PC-3 (cell line): ENCODE results near the gene MT1B. TPM values are rescaled to one million over a fixed set of nuclear protein-coding genes. Genes with fewer than 3 reads are reported as not detected.

Experiments
- ATAC-seq: fragments of 200-7000 bp; cut with Tn5 transposase; 2 replicates; pipeline ENCODE4 v1.9.1; 2020; ENCODE audit warnings: mild to moderate bottlenecking, moderate library complexity
- BruUV-seq: library from RNA; stranded (reverse); fragments of 400-500 nt; replicated peaks from 2 replicates; lab custom pipeline; 2021; lab: Mats Ljungman, UMichigan
- CTCF ChIA-PET: fragments of 300-600 bp; sonication (Branson Sonifier 250); formaldehyde crosslinking; loops from one replicate; lab custom pipeline; 2022; ENCODE audit warnings: antibody characterized with exemption; lab: Charles Lee
- POLR2A ChIA-PET: fragments of 300-600 bp; sonication (Branson Sonifier 250); formaldehyde crosslinking; loops from one replicate; lab custom pipeline; 2022; ENCODE audit warnings: antibody characterized with exemption; ENCODE audit not compliant: unreplicated experiment; lab: Charles Lee
- DNase-seq: peaks from one replicate; pipeline ENCODE4 v3.0.0-alpha.2; 2015
- H2AFZ ChIP-seq: fragments of 300-600 bp; sonication (generic); 2 replicates; pipeline ENCODE4 v1.6.0; 2016; ENCODE audit warnings: antibody characterized with exemption, low read length
- H3F3A ChIP-seq: fragments of 300-600 bp; sonication (generic); one replicate; pipeline ENCODE4 v1.6.0; 2017; ENCODE audit warnings: antibody characterized with exemption, low read length, control low read depth, mild to moderate bottlenecking; ENCODE audit not compliant: unreplicated experiment
- H3K27ac ChIP-seq: fragments of 300-600 bp; sonication (generic); 2 replicates; pipeline ENCODE4 v1.5.1; 2016; ENCODE audit warnings: mild to moderate bottlenecking, low read length
- H3K27me3 ChIP-seq: fragments of 300-600 bp; sonication (generic); 2 replicates; pipeline ENCODE4 v1.6.1; 2016; ENCODE audit warnings: low read length, mixed read lengths
- H3K36me3 ChIP-seq: fragments of 300-600 bp; sonication (generic); 2 replicates; pipeline ENCODE4 v1.6.1; 2016; ENCODE audit warnings: low read depth, mixed run types, low read length, mixed read lengths
- H3K4me1 ChIP-seq: fragments of 300-600 bp; sonication (generic); 2 replicates; pipeline ENCODE4 v1.5.1; 2016; ENCODE audit warnings: low read length; ENCODE audit not compliant: insufficient read depth
- H3K4me2 ChIP-seq: fragments of 300-600 bp; sonication (generic); 2 replicates; pipeline ENCODE4 v1.6.0; 2016; ENCODE audit warnings: low read length
- H3K4me3 ChIP-seq: fragments of 300-600 bp; sonication (generic); 2 replicates; pipeline ENCODE4 v1.5.1; 2016; ENCODE audit warnings: mild to moderate bottlenecking, low read length, mixed read lengths
- H3K79me2 ChIP-seq: fragments of 300-600 bp; sonication (generic); 2 replicates; pipeline ENCODE4 v1.6.1; 2017; ENCODE audit warnings: low read length, mixed read lengths
- H3K9ac ChIP-seq: fragments of 300-600 bp; sonication (generic); 2 replicates; pipeline ENCODE4 v1.6.0; 2016; ENCODE audit warnings: mild to moderate bottlenecking, low read length
- H3K9me2 ChIP-seq: fragments of 300-600 bp; sonication (generic); replicated peaks from 2 replicates; pipeline ENCODE4 v1.6.1; 2016; ENCODE audit warnings: mixed run types, low read length, mixed read lengths
- H3K9me3 ChIP-seq: fragments of 300-600 bp; sonication (generic); 2 replicates; pipeline ENCODE4 v1.6.1; 2016; ENCODE audit warnings: low read length, mixed read lengths
- H4K20me1 ChIP-seq: fragments of 300-600 bp; sonication (generic); 2 replicates; pipeline ENCODE4 v1.6.1; 2016; ENCODE audit warnings: low read length, mixed read lengths
- CTCF ChIP-seq: fragments of 300-600 bp; sonication (generic); conservative IDR thresholded peaks from 2 replicates; pipeline ENCODE4 v1.5.1; 2017; ENCODE audit warnings: antibody characterized with exemption, low read depth, mild to moderate bottlenecking, low read length
- EZH2 ChIP-seq: fragments of 300-600 bp; sonication (generic); IDR thresholded peaks from one replicate; pipeline ENCODE4 v1.6.1; 2017; ENCODE audit warnings: antibody characterized with exemption, mild to moderate bottlenecking, low read length; ENCODE audit not compliant: unreplicated experiment
- EZH2phosphoT487 ChIP-seq: fragments of 300-600 bp; sonication (generic); IDR thresholded peaks from 2 replicates; pipeline ENCODE4 v1.6.1; 2018; ENCODE audit warnings: mild to moderate bottlenecking, antibody characterized with exemption, low read length, borderline replicate concordance
- intact Hi-C: fragments of 100-400 bp; cut with micrococcal nuclease; formaldehyde crosslinking; loops from 2 replicates; pipeline ENCODE4 v1.9.0; 2023
- total RNA-seq: library from RNA; depleted of rRNA; stranded (reverse); fragments of >200 nt; gene quantifications from 2 replicates; pipeline ENCODE4 v1.2.3, GENCODE V29; 2014

Gene MT1B
- total RNA-seq, 1 experiment from 2014 or later, result not detected

GRCh38 chr16:56611281-56611833, 40.3 kb upstream of the MT1B start:
- DNase-seq, result no peak
- CTCF ChIA-PET, result no interaction called here
- no peak overlapping the region for H2AFZ ChIP-seq

DNA sequence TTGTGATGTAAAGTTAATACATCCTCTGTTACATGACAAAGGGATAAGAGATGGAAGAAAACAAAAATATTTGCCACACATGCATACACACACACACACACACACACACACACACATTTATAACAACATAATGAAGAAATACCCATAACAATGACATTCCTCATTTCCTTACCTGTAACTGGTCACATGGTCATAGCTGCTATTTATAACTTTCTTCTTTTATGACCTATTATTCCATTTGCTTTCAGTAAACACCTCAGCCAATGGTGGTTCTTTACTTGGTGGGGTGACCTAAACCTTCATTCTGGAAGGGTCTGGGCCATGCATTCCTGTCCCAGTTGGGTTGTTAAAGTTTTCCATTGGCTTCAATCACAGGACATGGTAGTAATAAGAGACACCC, 38.0 kb upstream of the MT1B start:
- Histone ChIP-seq H3K4me2 (peak overlapping the region; percentile 40; the same call in 1 of the 2 replicates), H3K36me3 (no peaks in the 10 kb centered on the region), H3K4me3 (no peak overlapping the region), H3K79me2 (peaks cover 13% of the 10 kb centered on the region), H3K27ac (peak overlapping the region; percentile 59), H2AFZ (no peak overlapping the region), H3F3A (no peaks in the 10 kb centered on the region), H3K27me3 (no peaks in the 10 kb centered on the region), H3K9me3 (no peaks in the 10 kb centered on the region), H3K9ac (no peak overlapping the region), H4K20me1 (no peaks in the 10 kb centered on the region), H3K9me2 (no peaks in the 10 kb centered on the region), H3K4me1 (peaks cover 60% of the 10 kb centered on the region)
- ChIA-PET CTCF (no interaction called here), POLR2A (no interaction called here)
- DNase-seq (no peak), ATAC-seq (no peak)
- intact Hi-C loops, result no loop called here
- no TSS peak for BruUV-seq
- TF ChIP-seq EZH2 (no peak), EZH2phosphoT487 (no peak), CTCF (no peak)

More at GRCh38 chr16:56611281-56611833, 40.3 kb upstream of the MT1B start:
- intact Hi-C loops, result no loop called here
- Histone ChIP-seq H3K4me2 (peak overlapping the region; percentile 93; the same call in 1 of the 2 replicates), H3K27ac (no peak overlapping the region), H3K79me2 (peaks cover 16% of the 10 kb centered on the region), H3K27me3 (no peaks in the 10 kb centered on the region), H3F3A (peaks cover under 1% of the 10 kb centered on the region), H4K20me1 (no peaks in the 10 kb centered on the region), H3K36me3 (no peaks in the 10 kb centered on the region), H3K9me2 (no peaks in the 10 kb centered on the region), H3K9me3 (no peaks in the 10 kb centered on the region), H3K4me1 (peaks cover 77% of the 10 kb centered on the region), H3K4me3 (no peak overlapping the region), H3K9ac (no peak overlapping the region)
- no peak for ATAC-seq
- BruUV-seq, result no TSS peak
- TF ChIP-seq EZH2 (no peak), CTCF (no peak), EZH2phosphoT487 (no peak)
- POLR2A ChIA-PET, result no interaction called here

DNA sequence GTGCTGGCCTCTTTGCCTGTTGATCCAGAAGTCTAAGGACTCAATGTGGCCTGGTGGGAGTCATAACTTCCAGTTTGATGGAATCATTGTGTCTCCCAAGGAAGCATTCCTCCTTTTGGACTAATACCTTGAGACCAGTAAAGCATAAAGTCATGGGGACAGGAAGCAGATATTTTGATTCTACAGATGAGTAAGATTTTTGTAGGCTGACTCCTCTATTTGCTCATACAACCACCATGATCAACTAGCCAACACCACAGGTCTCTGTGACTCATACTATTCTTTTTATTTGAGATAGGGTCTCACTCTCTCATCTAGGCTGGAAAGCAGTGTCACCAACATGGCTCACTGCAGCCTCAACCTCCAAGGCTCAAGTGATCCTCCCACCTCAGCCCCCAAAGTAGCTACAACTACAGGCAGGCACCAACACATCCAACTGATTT, 37.1 kb upstream of the MT1B start:
- intact Hi-C loops, result no loop called here
- H4K20me1 ChIP-seq, result no peaks in the 10 kb centered on the region
- H3K4me1 ChIP-seq, result peaks cover 59% of the 10 kb centered on the region
- ATAC-seq (peak; percentile 68), DNase-seq (peak; percentile 84)
- no peak overlapping the region for H3K4me3 ChIP-seq
- H3K27me3 ChIP-seq, result no peaks in the 10 kb centered on the region
- H3K9me2 ChIP-seq, result no peaks in the 10 kb centered on the region
- no peaks in the 10 kb centered on the region for H3F3A ChIP-seq
- peak overlapping the region; percentile 43; the same call in 1 of the 2 replicates for H3K9ac ChIP-seq
- POLR2A ChIA-PET, result no interaction called here
- peak overlapping the region; percentile 40 for H3K4me2 ChIP-seq
- CTCF ChIA-PET, result no interaction called here
- no peaks in the 10 kb centered on the region for H3K9me3 ChIP-seq
- no TSS peak for BruUV-seq
- peak overlapping the region; percentile 59 for H3K27ac ChIP-seq
- TF ChIP-seq EZH2, result no peak
- TF ChIP-seq CTCF, result no peak
- no peak for TF ChIP-seq EZH2phosphoT487
- no peak overlapping the region for H2AFZ ChIP-seq
- no peaks in the 10 kb centered on the region for H3K36me3 ChIP-seq
- H3K79me2 ChIP-seq, result peaks cover 5% of the 10 kb centered on the region; the same call in 1 of the 2 replicates
